HG03457 (cell line): ENCODE data around the gene TMCC3.

Experiments used
- ATAC-seq: cut with Tn5 transposase; IDR thresholded peaks from one replicate; pipeline ENCODE4 v1.9.1; 2021; ENCODE audit warnings: moderate number of reproducible peaks; ENCODE audit not compliant: unreplicated experiment

TMCC3 gene

GRCh38 chr12:94536040-94536965 is 114.1 kb downstream of the TMCC3 start:
- no peak for ATAC-seq

DNA sequence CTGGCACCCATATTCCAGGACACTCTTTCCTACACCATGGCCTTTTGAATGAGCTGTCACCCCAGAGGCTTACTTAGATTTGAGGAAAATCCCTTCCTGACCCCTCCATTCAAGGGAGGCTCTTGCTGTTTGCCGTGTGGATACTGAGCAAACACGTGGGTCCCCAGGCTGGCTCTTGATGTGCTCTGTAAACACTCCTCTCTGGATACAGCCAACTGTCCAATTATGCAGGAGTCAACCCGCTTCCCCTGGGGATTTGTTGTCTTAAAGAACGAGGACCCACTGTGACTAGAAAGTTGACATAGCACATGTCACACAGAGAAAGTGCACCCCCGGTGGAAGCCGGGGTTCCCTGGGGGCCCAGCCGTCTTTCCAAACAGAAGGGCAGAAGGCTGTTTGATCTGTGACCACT is 114.8 kb downstream of the TMCC3 start:
- ATAC-seq, result no peak

- no peak for ATAC-seq
Observed at GRCh38 chr12:94534774-94535509, 115.4 kb downstream of the TMCC3 start.

GRCh38 chr12:94534278-94534677 is 116.1 kb downstream of the TMCC3 start:
- no peak for ATAC-seq

DNA sequence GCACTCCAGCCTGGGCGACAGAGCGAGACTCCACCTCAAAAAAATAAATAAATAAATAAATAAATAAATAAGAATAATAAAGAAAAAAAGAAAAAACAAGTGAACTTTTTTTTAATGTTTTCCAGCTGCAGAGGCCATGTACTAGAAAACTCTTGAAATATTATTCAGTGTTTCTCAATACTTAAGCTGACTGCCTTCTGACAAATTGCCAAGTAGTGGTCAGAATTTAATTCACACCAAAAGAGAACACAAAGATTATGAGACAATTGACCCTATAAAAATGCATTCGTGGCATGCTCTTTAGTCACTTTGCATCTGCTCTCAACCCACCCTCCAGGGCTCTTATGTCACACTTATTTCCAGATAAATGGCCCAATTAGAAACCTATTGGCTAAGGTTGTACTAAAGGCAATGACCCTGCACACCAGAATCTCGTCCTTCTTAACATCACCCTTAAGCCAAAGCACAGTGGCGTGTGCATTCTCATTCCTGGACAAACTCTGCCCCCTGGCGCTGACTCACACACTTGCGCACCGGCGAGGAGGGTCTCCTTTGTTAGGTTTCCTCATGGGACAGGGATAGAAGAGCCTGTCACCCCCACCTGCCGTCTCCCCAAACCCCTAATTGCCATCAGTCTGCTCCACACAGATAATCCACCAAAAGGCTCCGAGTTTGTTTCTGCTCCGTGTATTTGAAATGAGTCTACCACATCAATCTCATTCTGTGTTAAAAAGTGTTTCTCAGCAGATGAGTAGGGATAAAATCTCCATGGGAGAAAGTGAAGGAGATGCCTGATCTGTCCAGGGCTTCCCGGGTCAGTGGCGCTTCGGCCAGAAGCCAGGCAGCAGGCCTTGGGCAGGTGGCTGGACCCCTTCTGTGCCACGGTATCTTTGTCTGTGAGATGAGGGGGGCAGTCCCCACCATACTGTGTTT is 117.6 kb downstream of the TMCC3 start:
- no peak for ATAC-seq

GRCh38 chr12:94531196-94531720 is 119.1 kb downstream of the TMCC3 start:
- ATAC-seq, result no peak

GRCh38 chr12:94525951-94526350 is 124.4 kb downstream of the TMCC3 start:
- ATAC-seq, result no peak
